Neuronal stem cell (in vitro differentiated cells): ENCODE measurements around the gene FABP3.

Source experiments
- DNase-seq: peaks from one replicate; pipeline ENCODE4 v3.0.0-alpha.2; 2013; ENCODE audit warnings: low spot score
- H2AFZ ChIP-seq: one replicate; pipeline ENCODE4 v1.6.1; 2013; ENCODE audit warnings: mild to moderate bottlenecking, low read length, inconsistent platforms
- H2AK5ac ChIP-seq: 2 replicates; pipeline ENCODE4 v1.6.1; 2013; ENCODE audit warnings: low read depth, mild to moderate bottlenecking, inconsistent platforms, low read length, moderate library complexity, mixed read lengths
- H2BK120ac ChIP-seq: 2 replicates; pipeline ENCODE4 v1.6.1; 2013; ENCODE audit warnings: low read depth, mild to moderate bottlenecking, inconsistent platforms, low read length, moderate library complexity, mixed read lengths
- H2BK12ac ChIP-seq: one replicate; pipeline ENCODE4 v1.6.1; 2013; ENCODE audit warnings: low read length, inconsistent platforms
- H2BK15ac ChIP-seq: 2 replicates; pipeline ENCODE4 v1.6.1; 2013; ENCODE audit warnings: mild to moderate bottlenecking, low read length, inconsistent platforms, mixed read lengths
- H2BK5ac ChIP-seq: one replicate; pipeline ENCODE4 v1.6.1; 2013; ENCODE audit warnings: inconsistent platforms, mild to moderate bottlenecking, low read length, moderate library complexity
- H3K14ac ChIP-seq: one replicate; pipeline ENCODE4 v1.6.1; 2013; ENCODE audit warnings: low read length, inconsistent platforms
- H3K18ac ChIP-seq: 2 replicates; pipeline ENCODE4 v1.6.1; 2013; ENCODE audit warnings: low read length, inconsistent platforms
- H3K23ac ChIP-seq: 2 replicates; pipeline ENCODE4 v1.6.1; 2013; ENCODE audit warnings: low read depth, mild to moderate bottlenecking, mixed read lengths, low read length, inconsistent platforms; ENCODE audit not compliant: poor library complexity
- H3K27ac ChIP-seq: replicated peaks from 3 replicates; pipeline ENCODE4 v1.5.1; 2013; ENCODE audit warnings: low read length, inconsistent platforms
- H3K27me3 ChIP-seq, 3 experiments: 2 replicates each; pipeline ENCODE4 v1.6.1; 2013; ENCODE audit warnings: low read length in 3 of 3, mild to moderate bottlenecking in 2 of 3, inconsistent platforms in 1 of 3, low read depth in 1 of 3, mixed read lengths in 1 of 3, moderate library complexity in 1 of 3; ENCODE audit not compliant: control insufficient read depth in 3 of 3, insufficient read depth in 3 of 3
- H3K36me3 ChIP-seq, 2 donors: replicated peaks in 1 of 2; 2 replicates each; pipeline ENCODE4 v1.6.1; 2013; ENCODE audit warnings: low read length in 2 of 2; ENCODE audit not compliant: control insufficient read depth in 2 of 2, insufficient read depth in 2 of 2
- H3K4ac ChIP-seq: 2 replicates; pipeline ENCODE4 v1.6.1; 2013; ENCODE audit warnings: inconsistent platforms, mild to moderate bottlenecking, low read length, moderate library complexity
- H3K4me1 ChIP-seq, 2 donors: 1 replicate in 1 of 2; 2 replicates in 1 of 2; pipeline ENCODE4 v1.6.1; 2013; ENCODE audit warnings: low read length in 2 of 2, low read depth in 1 of 2; ENCODE audit not compliant: control insufficient read depth in 2 of 2, insufficient read depth in 1 of 2
- H3K4me2 ChIP-seq: one replicate; pipeline ENCODE4 v1.6.1; 2013; ENCODE audit warnings: mild to moderate bottlenecking, low read length, inconsistent platforms; ENCODE audit not compliant: insufficient read depth, poor library complexity, severe bottlenecking
- H3K4me3 ChIP-seq, 2 donors: 2 replicates each; pipeline ENCODE4 v1.5.1; 2013; ENCODE audit warnings: low read length in 2 of 2, mild to moderate bottlenecking in 2 of 2, inconsistent platforms in 1 of 2, moderate library complexity in 1 of 2
- H3K79me1 ChIP-seq: one replicate; pipeline ENCODE4 v1.6.1; 2013; ENCODE audit warnings: low read depth, mild to moderate bottlenecking, inconsistent platforms, low read length, moderate library complexity
- H3K9ac ChIP-seq: one replicate; pipeline ENCODE4 v1.6.1; 2013; ENCODE audit warnings: mild to moderate bottlenecking, low read depth, low read length, inconsistent platforms; ENCODE audit not compliant: poor library complexity
- H3K9me3 ChIP-seq, 2 donors: replicated peaks in 1 of 2; 2 replicates each; pipeline versions ENCODE3 to v1.6.1; 2013; ENCODE audit warnings: low read length in 2 of 2, mild to moderate bottlenecking in 2 of 2, inconsistent platforms in 1 of 2, low read depth in 1 of 2, mixed read lengths in 1 of 2, moderate library complexity in 1 of 2; ENCODE audit not compliant: control insufficient read depth in 2 of 2, insufficient read depth in 1 of 2
- H4K8ac ChIP-seq: one replicate; pipeline ENCODE4 v1.6.1; 2013; ENCODE audit warnings: low read depth, mild to moderate bottlenecking, inconsistent platforms, low read length, moderate library complexity
- H4K91ac ChIP-seq: one replicate; pipeline ENCODE4 v1.6.1; 2013; ENCODE audit warnings: low read length, low read depth, mild to moderate bottlenecking, inconsistent platforms; ENCODE audit not compliant: poor library complexity
- WGBS, 2 donors: extraction: QIAGEN DNeasy Blood & Tissue Kit; methylation state at CpG; one replicate each; pipeline ENCODE4 v1.1.7; 2013; ENCODE audit warnings: missing lambda C conversion rate in 2 of 2, mixed read lengths in 1 of 2; ENCODE audit not compliant: insufficient read length in 2 of 2, insufficient replicate concordance in 1 of 2; ENCODE audit errors: extremely low coverage in 2 of 2; 5-methylcytosine and 5-hydroxymethylcytosine counted together

Gene FABP3

DNA sequence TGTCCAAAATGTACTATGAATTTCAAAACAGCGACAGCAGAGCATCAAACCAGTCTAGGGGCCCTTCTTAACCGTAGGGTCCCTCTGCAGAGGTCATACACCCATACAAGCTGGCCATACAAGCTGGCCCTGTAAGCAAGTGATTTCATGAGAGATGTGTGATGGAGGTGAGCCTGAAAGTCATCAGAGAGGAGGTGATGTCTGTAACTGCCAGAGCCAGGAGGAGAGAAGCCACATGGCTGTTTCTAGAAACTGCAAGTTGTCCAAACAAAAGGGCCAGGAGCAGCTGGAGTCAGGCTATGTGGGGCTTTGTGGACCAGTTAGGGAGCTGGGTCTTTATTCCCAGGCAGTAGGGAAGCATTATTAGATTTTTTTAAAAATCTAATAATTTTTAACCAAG lies 25.4 kb upstream of the FABP3 start:
- Histone ChIP-seq H3K9ac (no peak overlapping the region), H4K91ac (no peak overlapping the region), H3K27ac (no peak overlapping the region), H3K79me1 (no peaks in the 10 kb centered on the region), H3K4me2 (no peak overlapping the region), H3K9me3 (no peaks in the 10 kb centered on the region), H4K8ac (no peak overlapping the region), H3K23ac (no peak overlapping the region), H2BK15ac (no peak overlapping the region), H3K27me3 (no peaks in the 10 kb centered on the region), H2BK120ac (no peak overlapping the region), H3K14ac (no peak overlapping the region), H2AK5ac (no peak overlapping the region), H2AFZ (no peak overlapping the region), H3K4me1 (peaks cover 2 to 10% of the 10 kb centered on the region in 2 donors), H3K36me3 (no peaks in the 10 kb centered on the region), H3K4me3 (no peak overlapping the region), H3K18ac (peak overlapping the region; percentile 61), H2BK5ac (no peak overlapping the region), H3K4ac (no peak overlapping the region), H2BK12ac (no peak overlapping the region)
- WGBS, 2 donors: no CpG with 5 or more reads among the region's 2 CpGs
- no peak for DNase-seq

DNA sequence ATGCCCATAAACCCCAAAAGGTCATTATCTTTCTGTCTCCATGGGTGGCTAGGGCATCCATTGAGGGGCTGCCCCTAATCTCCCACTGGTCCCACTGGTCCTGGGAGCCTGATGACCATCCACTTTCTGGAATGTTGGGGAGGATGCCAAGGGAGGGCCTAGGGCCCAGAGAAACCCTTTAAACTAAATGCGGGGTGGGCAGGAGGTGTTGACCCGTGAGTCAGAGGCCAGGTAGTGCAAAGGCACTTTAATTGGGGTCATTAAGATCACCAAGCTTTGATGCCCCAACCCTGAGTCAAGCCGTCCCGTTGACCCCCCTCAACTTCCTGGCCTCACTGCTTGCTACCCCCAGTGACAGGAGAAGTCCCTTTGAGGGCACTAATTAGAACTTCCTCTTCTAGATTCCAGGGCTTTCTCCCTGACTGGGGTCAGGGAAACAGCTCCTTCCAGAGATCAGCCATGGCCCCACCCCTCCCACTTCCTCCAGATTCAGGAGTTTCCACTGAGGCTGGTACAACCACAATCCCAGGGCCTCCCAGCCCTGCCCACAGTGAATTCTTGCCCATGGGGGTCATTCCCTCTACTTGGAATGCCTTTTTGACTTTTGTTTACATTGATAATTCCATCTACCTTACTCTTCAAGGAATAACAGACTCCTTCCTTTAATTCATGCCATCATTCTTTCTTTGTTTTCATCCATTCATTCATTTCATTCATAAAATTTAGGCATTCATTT lies 24.7 kb upstream of the FABP3 start:
- Histone ChIP-seq H3K4me1 (peaks cover 2 to 10% of the 10 kb centered on the region in 2 donors), H2AK5ac (peak overlapping the region; percentile 66), H3K23ac (no peak overlapping the region), H3K27me3 (no peaks in the 10 kb centered on the region), H2BK12ac (no peak overlapping the region), H2AFZ (no peak overlapping the region), H3K79me1 (no peaks in the 10 kb centered on the region), H2BK5ac (peak overlapping the region; percentile 26), H3K9me3 (no peaks in the 10 kb centered on the region), H3K4me3 (no peak overlapping the region), H3K14ac (no peak overlapping the region), H3K4me2 (no peak overlapping the region), H2BK120ac (no peak overlapping the region), H2BK15ac (no peak overlapping the region), H4K91ac (no peak overlapping the region), H3K36me3 (no peaks in the 10 kb centered on the region), H3K18ac (peak overlapping the region; percentile 61), H3K9ac (no peak overlapping the region), H3K27ac (no peak overlapping the region), H4K8ac (no peak overlapping the region), H3K4ac (no peak overlapping the region)
- WGBS, 2 donors: no CpG with 5 or more reads among the region's 4 CpGs
- DNase-seq: no peak

DNA sequence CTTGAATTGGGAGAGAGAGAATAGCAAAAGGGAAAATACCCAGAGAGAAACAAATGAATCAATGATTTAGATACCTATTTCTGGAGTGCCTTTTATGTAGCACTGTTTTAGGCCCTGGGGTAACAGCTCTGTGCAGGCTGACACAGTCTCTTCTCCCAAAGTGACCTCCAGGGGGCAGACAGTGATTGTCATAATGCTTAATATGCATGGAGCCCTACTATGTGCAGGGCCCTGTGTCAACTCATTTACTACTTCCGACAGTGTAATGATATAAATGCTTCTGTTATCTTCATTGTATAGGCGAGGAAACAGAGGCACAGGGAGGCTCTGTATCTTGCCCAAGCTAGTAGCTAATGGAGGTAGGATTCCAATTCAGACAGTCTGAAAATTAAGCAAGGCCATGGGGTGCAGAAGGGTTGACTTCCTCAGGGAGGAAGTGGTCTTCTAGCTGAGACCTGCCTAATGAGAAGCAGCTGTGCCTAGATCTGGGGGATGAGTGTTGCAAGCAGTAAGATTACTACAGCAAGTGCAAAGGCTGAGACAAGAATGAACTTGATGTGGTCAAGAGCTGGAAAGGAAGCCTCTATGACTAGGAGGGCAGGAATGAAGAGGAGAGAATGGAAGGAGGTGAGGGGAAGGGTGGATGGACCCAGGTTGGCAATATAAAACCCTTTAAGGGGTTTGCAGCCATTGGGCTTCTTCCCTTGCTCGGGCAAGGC lies 23.9 kb upstream of the FABP3 start:
- no peak overlapping the region for H4K8ac ChIP-seq
- H2AFZ ChIP-seq: no peak overlapping the region
- no CpG with 5 or more reads among the region's 3 CpGs for WGBS, 2 donors
- H3K23ac ChIP-seq: no peak overlapping the region
- no peak overlapping the region for H3K9ac ChIP-seq
- H3K4me2 ChIP-seq: no peak overlapping the region
- H3K4ac ChIP-seq: no peak overlapping the region
- no peak overlapping the region for H2BK5ac ChIP-seq
- H4K91ac ChIP-seq: no peak overlapping the region
- H2AK5ac ChIP-seq: peak overlapping the region; percentile 66
- H3K27ac ChIP-seq: no peak overlapping the region
- no peaks in the 10 kb centered on the region for H3K27me3 ChIP-seq
- no peaks in the 10 kb centered on the region for H3K79me1 ChIP-seq
- H3K4me3 ChIP-seq: peak overlapping the region in 1 of 2 donors; percentile 13
- no peak overlapping the region for H2BK15ac ChIP-seq
- no peak for DNase-seq
- no peak overlapping the region for H3K14ac ChIP-seq
- H3K4me1 ChIP-seq: peaks cover 2 to 10% of the 10 kb centered on the region in 2 donors
- H3K18ac ChIP-seq: no peak overlapping the region
- no peaks in the 10 kb centered on the region for H3K9me3 ChIP-seq
- no peak overlapping the region for H2BK12ac ChIP-seq
- no peak overlapping the region for H2BK120ac ChIP-seq
- no peaks in the 10 kb centered on the region for H3K36me3 ChIP-seq

DNA sequence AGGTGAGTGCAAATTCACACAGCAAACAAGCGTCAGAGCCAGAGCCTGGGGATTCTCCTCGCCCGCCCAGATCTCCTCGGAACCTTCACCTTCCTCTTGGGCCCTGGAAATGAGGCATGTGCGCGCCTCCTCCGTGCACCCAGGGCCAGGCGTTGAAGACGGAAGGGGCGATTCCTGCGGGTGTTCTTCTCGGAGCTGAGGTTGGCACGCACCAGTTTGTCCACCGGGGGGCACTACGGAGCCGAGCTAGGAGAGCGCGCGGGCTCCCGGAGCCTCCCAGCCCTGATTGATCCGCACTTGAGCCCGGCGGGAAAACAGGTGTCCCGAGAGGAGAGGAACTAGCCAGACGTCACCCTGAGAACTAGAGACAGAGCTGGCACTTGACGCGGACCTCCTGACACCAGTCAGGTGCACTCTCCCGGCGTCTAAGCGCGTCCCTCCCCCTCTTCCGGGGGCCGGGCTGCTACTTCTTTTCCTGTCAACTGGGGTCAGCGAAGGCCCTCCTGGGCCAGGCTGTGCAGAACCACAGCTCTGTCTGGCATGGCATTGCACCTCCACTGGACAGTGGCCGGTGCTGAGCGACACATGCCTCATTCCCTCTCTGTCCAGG lies 21.8 kb upstream of the FABP3 start:
- no CpG with 5 or more reads among the region's 36 CpGs for WGBS, 2 donors
- DNase-seq: peak; percentile 79
- no peak overlapping the region for H2BK12ac ChIP-seq

More for the DNA sequence above, 21.8 kb upstream of the FABP3 start:
- Histone ChIP-seq H3K4me1 (peaks cover 2 to 10% of the 10 kb centered on the region in 2 donors), H3K18ac (peak overlapping the region; percentile 44), H3K23ac (peak overlapping the region; percentile 1), H3K4me3 (peak overlapping the region; percentile 46 to 66), H4K8ac (no peak overlapping the region), H2AFZ (peak overlapping the region; percentile 92), H3K9me3 (no peaks in the 10 kb centered on the region), H2BK5ac (no peak overlapping the region), H3K36me3 (no peaks in the 10 kb centered on the region), H3K4ac (no peak overlapping the region), H4K91ac (no peak overlapping the region), H2BK120ac (no peak overlapping the region), H3K27me3 (no peaks in the 10 kb centered on the region), H3K4me2 (peak overlapping the region; percentile 63), H3K9ac (no peak overlapping the region), H2AK5ac (peak overlapping the region; percentile 81), H3K27ac (no peak overlapping the region), H3K79me1 (no peaks in the 10 kb centered on the region), H3K14ac (no peak overlapping the region), H2BK15ac (no peak overlapping the region)
